ENCODE data around the gene FASTK.

FASTK gene

GRCh38 chr7:151081170-151082101 lies 827 bp upstream of the FASTK start:
- no peak for FAIRE-seq

- no peak for FAIRE-seq
Observed at GRCh38 chr7:151080067-151080521, 515 bp downstream of the FASTK start.

- no peak for FAIRE-seq
Observed at GRCh38 chr7:151079199-151079910, 1.3 kb downstream of the FASTK start.

- FAIRE-seq: no peak
Observed at GRCh38 chr7:151078233-151079040, 2.2 kb downstream of the FASTK start.

- FAIRE-seq: no peak
Observed at GRCh38 chr7:151077705-151078232, 2.8 kb downstream of the FASTK start.

GRCh38 chr7:151076863-151077704 lies 3.5 kb downstream of the FASTK start:
- no peak for FAIRE-seq

GRCh38 chr7:151075978-151076426 lies 4.6 kb downstream of the FASTK start:
- no peak for FAIRE-seq

GRCh38 chr7:151075662-151075971 lies 5.0 kb downstream of the FASTK start:
- FAIRE-seq: no peak

GRCh38 chr7:151074817-151075661 lies 5.6 kb downstream of the FASTK start:
- FAIRE-seq: no peak

GRCh38 chr7:151073990-151074389 lies 6.6 kb downstream of the FASTK start:
- no peak for FAIRE-seq

- FAIRE-seq: no peak
Observed at GRCh38 chr7:151071032-151071866, 9.4 kb downstream of the FASTK start.

GRCh38 chr7:151070574-151070960 lies 10.0 kb downstream of the FASTK start:
- no peak for FAIRE-seq

- FAIRE-seq: no peak
Observed at GRCh38 chr7:151069841-151070573, 10.6 kb downstream of the FASTK start.

- no peak for FAIRE-seq
Observed at GRCh38 chr7:151068069-151068773, 12.4 kb downstream of the FASTK start.

- FAIRE-seq: no peak
Observed at GRCh38 chr7:151066273-151066974, 14.2 kb downstream of the FASTK start.

- FAIRE-seq: no peak
Observed at GRCh38 chr7:151065516-151065915, 15.1 kb downstream of the FASTK start.

GRCh38 chr7:151064993-151065392 lies 15.6 kb downstream of the FASTK start:
- FAIRE-seq: no peak

GRCh38 chr7:151064454-151064853 lies 16.2 kb downstream of the FASTK start:
- no peak for FAIRE-seq

Measured in colon (tissue), 2 donors.